WTC11 (cell line): ENCODE measurements around the gene MSI2.

Source experiments
- CDX4 ChIP-seq: fragments of 250-450 bp; sonication (Bioruptor Pico); IDR thresholded peaks from 2 replicates; pipeline ENCODE4 v1.9.0; 2021; ENCODE audit warnings: moderate library complexity, mild to moderate bottlenecking, inconsistent platforms, borderline replicate concordance
- CTCF ChIP-seq: fragments of 200-600 bp; IDR thresholded peaks from 2 replicates; pipeline ENCODE4 v1.8.0; 2022; ENCODE audit warnings: antibody characterized with exemption
- E2F1 ChIP-seq: sonication (generic); formaldehyde crosslinking; IDR thresholded peaks from 2 replicates; pipeline ENCODE4 v1.8.0; 2022; ENCODE audit warnings: mild to moderate bottlenecking, missing genetic modification reagents
- FOXJ3 ChIP-seq: sonication (generic); formaldehyde crosslinking; IDR thresholded peaks from 2 replicates; pipeline ENCODE4 v1.9.0; 2021; ENCODE audit warnings: missing genetic modification reagents, mild to moderate bottlenecking, borderline replicate concordance
- NR2C2 ChIP-seq: sonication (generic); formaldehyde crosslinking; IDR thresholded peaks from 2 replicates; pipeline ENCODE4 v1.8.0; 2022; ENCODE audit warnings: mild to moderate bottlenecking, missing genetic modification reagents
- SMAD3 ChIP-seq: sonication (generic); formaldehyde crosslinking; IDR thresholded peaks from 2 replicates; pipeline ENCODE4 v1.8.0; 2022; ENCODE audit warnings: missing genetic modification reagents, mild to moderate bottlenecking, borderline replicate concordance
- STAT6 ChIP-seq: sonication (generic); formaldehyde crosslinking; conservative IDR thresholded peaks from 2 replicates; pipeline ENCODE4 v1.8.1; 2023; ENCODE audit warnings: mild to moderate bottlenecking, low read depth, missing genetic modification reagents, moderate library complexity
- ZMAT4 ChIP-seq: fragments of 250-450 bp; sonication (Bioruptor Pico); IDR thresholded peaks from 2 replicates; pipeline ENCODE4 v1.9.0; 2021; ENCODE audit warnings: mild to moderate bottlenecking
- ZNF423 ChIP-seq: fragments of 250-450 bp; sonication (Bioruptor Pico); IDR thresholded peaks from 2 replicates; pipeline ENCODE4 v2.1.2; 2022; ENCODE audit warnings: mild to moderate bottlenecking, moderate library complexity

- TF ChIP-seq ZNF423 (CRISPR knock-in tag) (no peak), CDX4 (no peak), NR2C2 (CRISPR knock-in tag) (no peak), FOXJ3 (no peak), E2F1 (no peak), ZMAT4 (CRISPR knock-in tag) (no peak), CTCF (no peak), SMAD3 (CRISPR knock-in tag) (no peak), STAT6 (CRISPR knock-in tag) (no peak)
These were observed 184.9 kb downstream of the MSI2 start for GRCh38 chr17:57441270-57441600.
